ENCODE results near the gene ACTN1.

The ACTN1 gene

GRCh38 chr14:68843471-68844209 is 135.5 kb downstream of the ACTN1 start:
- TF ChIP-seq, protein P1, sequence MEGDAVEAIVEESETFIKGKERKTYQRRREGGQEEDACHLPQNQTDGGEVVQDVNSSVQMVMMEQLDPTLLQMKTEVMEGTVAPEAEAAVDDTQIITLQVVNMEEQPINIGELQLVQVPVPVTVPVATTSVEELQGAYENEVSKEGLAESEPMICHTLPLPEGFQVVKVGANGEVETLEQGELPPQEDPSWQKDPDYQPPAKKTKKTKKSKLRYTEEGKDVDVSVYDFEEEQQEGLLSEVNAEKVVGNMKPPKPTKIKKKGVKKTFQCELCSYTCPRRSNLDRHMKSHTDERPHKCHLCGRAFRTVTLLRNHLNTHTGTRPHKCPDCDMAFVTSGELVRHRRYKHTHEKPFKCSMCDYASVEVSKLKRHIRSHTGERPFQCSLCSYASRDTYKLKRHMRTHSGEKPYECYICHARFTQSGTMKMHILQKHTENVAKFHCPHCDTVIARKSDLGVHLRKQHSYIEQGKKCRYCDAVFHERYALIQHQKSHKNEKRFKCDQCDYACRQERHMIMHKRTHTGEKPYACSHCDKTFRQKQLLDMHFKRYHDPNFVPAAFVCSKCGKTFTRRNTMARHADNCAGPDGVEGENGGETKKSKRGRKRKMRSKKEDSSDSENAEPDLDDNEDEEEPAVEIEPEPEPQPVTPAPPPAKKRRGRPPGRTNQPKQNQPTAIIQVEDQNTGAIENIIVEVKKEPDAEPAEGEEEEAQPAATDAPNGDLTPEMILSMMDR (IDR thresholded peaks at IDR 0.05; ENCODE audit: extremely low read depth, missing control alignments): peak; percentile 86
- DNase-seq (ENCODE audit: low spot score): peak; percentile 73

DNA sequence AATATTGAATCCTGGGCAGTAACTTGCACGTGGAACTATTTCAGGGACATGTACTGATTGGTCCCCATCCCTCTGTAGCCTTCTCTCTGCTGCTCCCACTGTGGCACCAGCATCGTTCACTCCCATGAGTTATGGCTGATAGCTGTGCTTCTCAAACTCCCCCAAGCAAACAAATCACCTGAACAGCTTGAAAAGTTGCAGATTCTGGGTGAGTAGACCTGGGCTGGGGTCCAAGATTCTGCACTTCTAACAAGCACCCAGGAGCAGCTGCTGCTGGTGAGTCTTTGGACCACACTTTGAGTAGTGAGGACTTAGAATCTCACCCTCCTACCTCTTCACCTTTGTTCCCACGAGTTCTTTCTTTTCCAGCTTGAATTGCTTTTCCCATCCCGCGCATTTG is 136.8 kb downstream of the ACTN1 start:
- DNase-seq (ENCODE audit: low spot score): no peak

DNA sequence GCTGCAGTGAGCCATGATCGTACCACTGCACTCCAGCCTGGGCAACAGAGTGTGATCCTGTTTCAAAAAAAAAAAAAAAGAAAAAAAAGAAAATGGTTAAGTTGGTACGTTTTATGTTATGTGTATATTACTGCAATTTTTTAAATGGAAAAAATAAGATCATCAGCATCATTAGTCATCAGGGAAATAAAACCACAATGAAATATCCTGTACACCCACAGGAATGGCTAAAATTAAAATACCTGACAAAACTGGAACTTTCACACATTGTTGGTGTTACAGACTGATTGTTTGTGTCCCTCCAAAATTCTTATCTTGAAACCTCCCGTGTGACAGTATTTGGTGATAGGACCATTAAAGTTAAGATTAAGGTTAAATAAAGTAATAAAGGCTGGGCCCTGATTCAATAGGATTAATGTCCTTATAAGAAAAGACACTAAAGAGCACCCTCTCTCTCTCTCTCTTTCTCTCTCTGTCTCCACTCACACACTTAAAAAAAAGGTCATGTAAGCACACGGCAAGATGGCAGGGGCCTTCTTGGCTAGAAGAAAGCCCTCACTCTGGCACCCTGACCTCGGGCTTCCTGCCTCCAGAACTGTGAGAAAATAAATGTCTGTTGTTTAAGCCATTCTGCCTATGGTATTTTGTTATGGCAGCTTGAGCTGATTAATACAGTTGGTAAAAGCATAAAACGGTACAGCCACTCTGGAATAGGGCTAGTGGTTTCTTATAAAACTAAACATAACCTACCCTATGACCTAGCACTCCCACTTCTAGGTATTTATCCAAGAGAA is 137.9 kb downstream of the ACTN1 start:
- no peak for DNase-seq (ENCODE audit: low spot score)
- TF ChIP-seq, protein P1 (IDR thresholded peaks at IDR 0.05; ENCODE audit: extremely low read depth, missing control alignments): no peak

More for the DNA sequence above, 136.8 kb downstream of the ACTN1 start:
- TF ChIP-seq, protein P1 (IDR thresholded peaks at IDR 0.05; ENCODE audit: extremely low read depth, missing control alignments): no peak

DNA sequence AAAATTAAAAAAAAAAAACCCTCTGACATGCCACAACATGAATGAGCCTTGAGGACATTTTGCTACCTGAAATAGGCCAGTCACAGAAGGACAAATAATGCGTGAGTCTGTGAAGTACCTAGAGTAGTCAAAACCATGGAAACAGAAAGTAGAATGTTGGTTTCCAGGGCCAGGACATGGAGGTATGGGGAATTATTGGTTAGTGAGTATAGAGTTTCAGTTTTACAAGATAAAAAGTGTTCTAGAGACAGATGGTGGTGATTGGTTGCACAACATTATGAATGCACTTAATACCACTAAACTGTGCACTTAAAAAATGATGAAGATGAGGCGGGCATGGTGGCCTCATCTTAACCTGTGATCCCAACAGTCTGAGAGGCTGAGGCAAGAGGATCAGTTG is 138.6 kb downstream of the ACTN1 start:
- TF ChIP-seq, protein P1 (IDR thresholded peaks at IDR 0.05; ENCODE audit: extremely low read depth, missing control alignments): no peak
- DNase-seq (ENCODE audit: low spot score): no peak

DNA sequence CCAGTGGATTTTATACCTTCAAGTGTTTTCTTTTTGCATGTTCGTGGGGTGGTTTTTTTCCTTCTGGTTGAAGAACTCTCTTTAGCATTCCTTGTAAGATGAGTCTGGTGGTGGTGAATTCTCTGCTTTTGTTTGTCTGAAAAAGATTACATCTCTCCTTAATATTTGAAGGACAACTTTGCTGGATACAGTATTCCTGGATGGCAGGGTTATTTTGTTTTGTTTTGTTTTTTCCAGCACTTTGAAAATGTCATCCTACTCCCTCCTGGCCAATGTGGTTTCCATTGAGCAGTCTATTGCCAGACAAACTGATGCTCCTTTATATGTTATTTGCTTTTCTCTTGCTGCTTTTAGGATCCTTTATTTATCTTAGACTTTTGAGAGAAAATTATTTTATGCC is 143.0 kb downstream of the ACTN1 start:
- DNase-seq (ENCODE audit: low spot score): no peak
- TF ChIP-seq, protein P1 (IDR thresholded peaks at IDR 0.05; ENCODE audit: extremely low read depth, missing control alignments): no peak

DNA sequence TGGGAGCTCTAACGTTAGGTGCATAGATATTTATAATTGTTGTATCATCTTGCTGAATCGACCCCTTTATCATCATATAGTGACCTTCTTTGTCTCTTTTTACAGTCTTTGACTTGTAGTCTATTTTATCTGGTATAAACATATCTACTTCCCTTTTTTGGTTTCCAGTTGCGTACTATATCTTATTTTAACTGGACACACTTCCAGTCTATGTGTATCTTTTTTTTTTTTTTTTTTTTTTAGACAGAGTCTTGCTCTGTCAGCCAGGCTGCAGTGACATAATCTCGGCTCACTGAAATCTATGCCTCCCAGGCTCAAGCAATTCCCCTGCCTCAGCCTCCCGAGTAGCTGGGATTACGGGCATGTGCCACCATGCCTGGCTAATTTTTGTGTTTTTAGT is 144.3 kb downstream of the ACTN1 start:
- TF ChIP-seq, protein P1 (IDR thresholded peaks at IDR 0.05; ENCODE audit: extremely low read depth, missing control alignments): no peak
- DNase-seq (ENCODE audit: low spot score): no peak

DNA sequence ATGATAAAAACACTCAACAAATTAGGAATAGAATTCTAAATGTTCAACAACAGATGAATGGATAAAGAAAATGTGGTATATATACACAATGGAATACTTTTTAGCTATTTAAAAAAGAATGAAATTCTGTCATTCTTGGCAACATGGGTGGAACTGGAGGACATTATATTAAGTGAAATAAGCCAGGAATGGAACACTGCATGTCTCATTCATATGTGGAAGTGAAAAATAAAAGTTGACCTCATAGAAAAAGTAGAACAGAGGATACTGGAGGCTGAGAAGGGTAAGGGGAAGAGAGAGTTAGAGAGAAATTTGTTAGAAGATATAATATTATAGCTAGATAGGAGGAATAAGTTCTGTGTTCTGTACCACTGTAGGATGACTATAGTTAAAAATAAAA is 150.4 kb downstream of the ACTN1 start:
- no peak for DNase-seq (ENCODE audit: low spot score)
- TF ChIP-seq, protein P1 (IDR thresholded peaks at IDR 0.05; ENCODE audit: extremely low read depth, missing control alignments): no peak

Data from GM20000 (cell line).